ENCODE measurements around the gene KCNJ6. TPM values are rescaled to one million over a fixed set of nuclear protein-coding genes. Genes with fewer than 3 reads are reported as not detected.
"Not testable (repeated sequence)": the region's sequence is repeated elsewhere in the genome, so short reads cannot be mapped to it uniquely, and the experiment has no call there.

KCNJ6 gene
- total RNA-seq, 2 donors from 2014 or later: not detected

DNA sequence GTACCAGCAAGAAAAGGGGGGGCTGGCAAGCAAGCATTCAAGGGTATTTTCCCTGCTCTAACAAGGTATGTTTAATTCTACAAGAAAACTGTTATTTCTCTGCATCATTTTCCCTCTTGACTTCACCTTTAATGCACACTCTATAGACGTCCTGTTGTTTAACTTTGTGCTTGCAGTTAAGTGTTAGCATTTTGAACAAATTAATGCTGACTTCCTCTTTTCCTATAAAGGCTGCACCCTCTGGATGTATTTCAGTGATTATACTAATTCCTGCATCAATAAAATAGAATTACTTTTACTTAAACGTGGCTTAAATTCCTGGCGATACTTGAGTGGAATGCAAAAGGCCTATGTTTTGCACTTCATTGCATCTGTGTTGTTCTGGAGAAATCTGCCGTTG, 183.3 kb downstream of the KCNJ6 start:
- ATAC-seq: no peak
- DNase-seq (ENCODE audit: low spot score): no peak
- Mint-ChIP-seq H3K36me3 (no peaks in the 10 kb centered on the region), H3K9me3 (no peaks in the 10 kb centered on the region), H3K4me3 (no peak overlapping the region), H3K27ac (no peak overlapping the region), H3K27me3 (peaks cover 19 to 36% of the 10 kb centered on the region in 2 donors), H3K4me1 (ENCODE audit: low read depth in 2 of 2) (no peaks in the 10 kb centered on the region)

DNA sequence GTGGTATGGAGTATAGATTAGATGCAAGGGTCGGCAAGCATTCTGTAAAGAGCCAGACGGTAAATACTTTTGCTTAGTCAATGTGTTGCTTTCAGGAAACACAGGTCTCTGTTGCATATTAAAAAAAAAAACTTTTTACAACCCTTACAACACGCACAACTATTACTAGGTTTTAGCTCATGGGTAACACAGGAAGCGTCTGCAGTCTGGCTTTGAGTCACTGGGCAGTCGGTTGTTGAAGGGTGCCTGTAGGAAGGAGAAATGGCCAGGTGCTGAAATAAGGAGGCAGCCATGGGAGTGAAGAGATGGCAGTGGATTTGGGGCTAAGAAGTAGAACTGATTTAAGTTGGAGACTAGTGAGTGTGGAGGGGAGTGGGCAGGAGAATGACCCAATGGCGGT, 192.1 kb downstream of the KCNJ6 start:
- Mint-ChIP-seq H3K27ac (no peak overlapping the region), H3K9me3 (no peaks in the 10 kb centered on the region), H3K27me3 (peaks cover 35 to 62% of the 10 kb centered on the region in 2 donors), H3K4me1 (ENCODE audit: low read depth in 2 of 2) (no peaks in the 10 kb centered on the region), H3K36me3 (no peaks in the 10 kb centered on the region), H3K4me3 (no peak overlapping the region)
- no peak for DNase-seq (ENCODE audit: low spot score)
- no peak for ATAC-seq

DNA sequence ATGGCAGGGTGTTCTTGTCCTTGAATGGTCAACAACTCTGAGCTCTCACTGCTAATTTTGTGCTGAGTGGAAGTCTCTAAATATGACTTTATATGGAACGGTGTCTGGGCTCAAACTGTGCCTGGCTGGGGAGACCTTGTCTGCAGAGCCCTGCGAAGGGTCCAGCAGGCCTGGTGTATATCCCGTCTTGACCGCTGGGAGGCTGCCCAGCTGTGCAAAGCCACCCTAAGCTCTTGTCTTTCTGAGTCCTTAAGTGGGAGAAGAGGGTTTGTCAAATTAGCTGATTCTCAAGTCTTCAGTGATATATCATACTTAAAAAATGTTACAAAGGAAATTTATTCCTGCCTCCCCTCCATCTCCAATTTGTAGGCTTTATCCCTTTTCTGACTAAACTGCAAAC, 198.7 kb downstream of the KCNJ6 start:
- H3K36me3 Mint-ChIP-seq: no peaks in the 10 kb centered on the region
- H3K4me3 Mint-ChIP-seq: no peak overlapping the region
- peaks cover 17 to 36% of the 10 kb centered on the region in 2 donors for H3K27me3 Mint-ChIP-seq
- no peak for DNase-seq (ENCODE audit: low spot score)
- H3K4me1 Mint-ChIP-seq (ENCODE audit: low read depth in 2 of 2): no peaks in the 10 kb centered on the region
- no peak for ATAC-seq
- H3K27ac Mint-ChIP-seq: no peak overlapping the region
- no peaks in the 10 kb centered on the region for H3K9me3 Mint-ChIP-seq

DNA sequence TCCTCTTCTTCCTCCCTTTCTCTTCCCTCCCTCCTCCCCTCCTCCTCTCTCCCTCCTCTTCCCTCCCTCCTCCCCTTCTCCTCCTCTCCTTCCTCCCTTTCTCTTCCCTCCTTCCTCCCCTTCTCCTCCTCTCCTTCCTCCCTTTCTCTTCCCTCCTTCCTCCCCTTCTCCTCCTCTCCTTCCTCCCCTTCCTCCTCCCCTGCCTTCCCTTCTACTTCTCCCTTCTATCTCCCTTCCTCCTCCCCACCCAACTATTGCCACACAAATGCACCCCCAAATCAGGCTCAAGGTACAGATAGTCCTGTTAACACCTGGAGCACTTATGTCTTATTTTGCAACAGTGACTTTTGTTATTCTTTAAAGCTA, 203.7 kb downstream of the KCNJ6 start:
- not testable (repeated sequence) for ATAC-seq; H3K4me1 Mint-ChIP-seq (ENCODE audit: low read depth in 2 of 2); H3K27ac Mint-ChIP-seq; H3K36me3 Mint-ChIP-seq; DNase-seq (ENCODE audit: low spot score); H3K9me3 Mint-ChIP-seq; H3K4me3 Mint-ChIP-seq
- peaks cover 19 to 33% of the 10 kb centered on the region in 2 donors for H3K27me3 Mint-ChIP-seq

DNA sequence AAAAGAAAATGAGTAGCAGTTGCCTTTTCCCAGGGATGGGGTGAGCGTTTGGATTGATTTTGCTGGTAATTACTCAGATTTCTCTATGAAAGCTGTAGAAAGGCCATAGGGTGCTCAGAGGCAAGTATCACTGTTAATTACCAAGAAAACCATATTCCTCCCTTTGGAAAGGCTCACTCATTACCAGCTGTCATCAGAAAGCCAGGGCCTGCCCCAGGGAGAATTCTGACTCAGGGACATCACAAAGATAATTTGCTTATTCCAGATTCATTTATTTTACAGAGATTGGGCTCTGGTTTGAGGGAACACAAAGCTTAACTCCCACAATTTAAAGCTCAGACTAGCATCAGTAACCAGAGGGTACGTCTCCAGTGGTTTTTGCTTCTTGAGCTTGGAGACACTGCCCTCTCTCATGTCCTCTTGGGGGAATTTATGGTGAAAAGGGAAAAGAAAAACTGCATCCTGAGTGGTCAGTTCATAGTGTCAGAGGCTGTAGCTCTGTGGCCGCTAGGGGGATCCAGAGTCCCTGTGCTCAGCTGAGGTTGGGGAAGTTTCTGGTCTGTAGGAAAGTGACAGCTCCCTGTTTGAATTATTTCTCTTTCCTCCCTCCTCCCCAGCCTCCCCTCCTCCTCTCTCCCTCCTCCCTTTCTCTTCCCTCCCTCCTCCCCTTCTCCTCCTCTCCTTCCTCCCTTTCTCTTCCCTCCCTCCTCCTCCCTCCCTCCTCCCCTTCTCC, 204.3 kb downstream of the KCNJ6 start:
- H3K27me3 Mint-ChIP-seq: peaks cover 15 to 33% of the 10 kb centered on the region in 2 donors
- no peak overlapping the region for H3K4me3 Mint-ChIP-seq
- ATAC-seq (peak; percentile 63 to 78), DNase-seq (ENCODE audit: low spot score) (no peak)
- no peak overlapping the region for H3K27ac Mint-ChIP-seq
- no peaks in the 10 kb centered on the region for H3K4me1 Mint-ChIP-seq (ENCODE audit: low read depth in 2 of 2)
- H3K36me3 Mint-ChIP-seq: no peaks in the 10 kb centered on the region
- no peaks in the 10 kb centered on the region for H3K9me3 Mint-ChIP-seq

DNA sequence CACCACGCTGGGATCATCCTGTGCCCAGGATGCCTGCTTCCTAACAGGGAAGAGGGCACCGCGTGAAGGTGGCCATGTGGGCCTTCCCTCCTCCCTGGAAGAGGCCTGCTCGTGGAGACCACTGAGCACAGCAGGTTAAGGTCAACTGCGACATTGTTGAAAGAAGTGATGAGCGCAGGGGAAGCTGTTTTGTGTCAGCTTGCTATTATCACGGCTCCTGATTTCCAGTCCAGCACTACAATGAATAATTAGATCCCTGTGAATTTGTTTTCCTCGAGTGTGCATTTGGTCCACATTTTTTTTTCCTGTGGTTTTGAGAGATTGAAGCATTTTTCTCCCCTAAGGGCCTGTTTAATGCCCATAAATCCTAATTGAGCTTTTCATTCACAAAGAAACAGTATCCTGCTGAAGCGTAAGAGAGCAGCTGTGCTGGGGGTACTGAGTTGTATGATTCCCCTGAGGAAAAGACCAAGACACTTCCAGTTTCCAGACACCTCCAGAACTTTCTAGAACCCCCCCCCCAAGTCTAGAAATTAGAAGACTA, 204.9 kb downstream of the KCNJ6 start:
- no peak overlapping the region for H3K27ac Mint-ChIP-seq
- H3K9me3 Mint-ChIP-seq: no peaks in the 10 kb centered on the region
- no peaks in the 10 kb centered on the region for H3K36me3 Mint-ChIP-seq
- H3K27me3 Mint-ChIP-seq: peaks cover 15 to 33% of the 10 kb centered on the region in 2 donors
- ATAC-seq: no peak
- H3K4me3 Mint-ChIP-seq: no peak overlapping the region
- DNase-seq (ENCODE audit: low spot score): no peak
- no peaks in the 10 kb centered on the region for H3K4me1 Mint-ChIP-seq (ENCODE audit: low read depth in 2 of 2)

DNA sequence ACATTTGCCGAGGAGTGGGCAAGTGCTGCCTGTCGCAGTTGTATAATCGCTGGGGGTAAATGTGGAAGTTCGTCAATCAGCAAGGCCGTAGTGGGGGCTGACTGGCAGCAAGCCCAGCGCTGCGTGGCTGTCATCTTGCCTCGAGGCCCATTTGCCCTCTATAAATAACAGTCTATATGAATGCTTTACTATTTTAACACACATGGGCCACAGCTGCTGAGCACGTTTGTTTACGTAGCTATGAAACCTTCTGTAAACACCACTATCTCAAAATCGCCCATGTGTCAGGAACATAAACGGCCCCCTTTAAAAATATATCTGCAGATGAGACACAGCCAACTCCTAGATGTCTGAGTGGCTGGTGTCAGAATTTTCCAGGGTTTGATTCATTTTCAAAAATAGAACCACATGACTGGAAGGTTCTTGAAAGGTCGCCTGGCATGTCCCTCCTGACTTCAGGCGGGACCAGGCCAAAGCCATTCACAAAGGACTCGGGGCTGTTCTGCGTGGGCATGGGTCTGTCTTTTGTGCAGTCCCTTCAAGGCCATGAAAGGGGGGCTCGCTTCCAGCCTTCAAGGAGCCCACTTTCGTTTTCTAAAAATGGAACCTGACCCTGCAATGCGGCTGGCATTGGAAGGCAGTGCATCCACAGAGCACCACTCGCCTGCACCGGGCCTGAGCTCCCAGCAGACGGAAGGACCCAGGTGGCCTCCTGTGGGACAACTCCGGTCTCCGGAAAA, 205.5 kb downstream of the KCNJ6 start:
- no peak overlapping the region for H3K27ac Mint-ChIP-seq
- ATAC-seq (no peak), DNase-seq (ENCODE audit: low spot score) (no peak)
- H3K4me3 Mint-ChIP-seq: no peak overlapping the region
- H3K36me3 Mint-ChIP-seq: no peaks in the 10 kb centered on the region
- H3K27me3 Mint-ChIP-seq: peaks cover 15 to 33% of the 10 kb centered on the region in 2 donors
- no peaks in the 10 kb centered on the region for H3K4me1 Mint-ChIP-seq (ENCODE audit: low read depth in 2 of 2)
- H3K9me3 Mint-ChIP-seq: no peaks in the 10 kb centered on the region

DNA sequence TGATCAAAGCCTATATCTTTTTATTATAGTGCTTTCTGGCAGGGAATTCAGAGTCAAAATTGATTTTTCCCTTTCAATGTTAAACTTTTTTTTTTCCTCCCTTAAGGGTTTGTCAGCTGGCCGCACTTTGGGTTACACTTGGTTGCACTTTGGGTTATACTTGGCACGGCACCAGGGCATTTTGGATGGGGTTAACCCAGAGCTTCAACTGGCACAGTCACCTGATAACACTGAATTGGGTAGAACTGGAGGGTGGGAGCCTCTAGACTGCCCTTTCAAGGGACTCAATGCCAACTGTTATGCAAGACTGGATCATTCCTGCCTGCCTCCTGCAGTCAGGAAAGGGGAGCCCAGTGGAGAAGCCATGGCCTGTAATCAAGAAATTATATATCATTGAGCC, 211.5 kb downstream of the KCNJ6 start:
- H3K36me3 Mint-ChIP-seq: no peaks in the 10 kb centered on the region
- peaks cover 12 to 16% of the 10 kb centered on the region in 2 donors for H3K27me3 Mint-ChIP-seq
- DNase-seq (ENCODE audit: low spot score) (no peak), ATAC-seq (no peak)
- no peaks in the 10 kb centered on the region for H3K4me1 Mint-ChIP-seq (ENCODE audit: low read depth in 2 of 2)
- no peak overlapping the region for H3K27ac Mint-ChIP-seq
- H3K9me3 Mint-ChIP-seq: no peaks in the 10 kb centered on the region
- H3K4me3 Mint-ChIP-seq: no peak overlapping the region

DNA sequence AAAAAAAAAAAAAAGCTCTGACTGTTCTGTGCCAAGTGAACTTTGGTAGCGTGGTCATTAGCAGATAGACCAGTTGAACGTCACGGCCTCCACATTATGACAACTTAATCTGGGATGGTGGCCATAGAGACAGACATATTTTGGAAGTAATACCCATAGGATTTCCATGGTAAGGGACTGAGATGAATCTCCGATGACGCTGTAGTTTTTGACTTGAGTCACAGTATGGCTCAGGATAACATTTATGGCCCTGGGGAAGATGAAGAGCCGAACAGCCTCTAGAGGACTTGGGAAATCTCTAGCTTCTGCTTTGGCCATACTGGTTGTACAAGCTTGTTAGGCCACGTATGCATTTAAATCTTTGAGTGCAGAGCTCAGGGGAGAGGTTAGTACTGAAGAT, 214.0 kb downstream of the KCNJ6 start:
- ATAC-seq (no peak), DNase-seq (ENCODE audit: low spot score) (no peak)
- H3K4me1 Mint-ChIP-seq (ENCODE audit: low read depth in 2 of 2): no peaks in the 10 kb centered on the region
- H3K27me3 Mint-ChIP-seq: peaks cover 6 to 7% of the 10 kb centered on the region in 2 donors
- no peaks in the 10 kb centered on the region for H3K36me3 Mint-ChIP-seq
- H3K4me3 Mint-ChIP-seq: no peak overlapping the region
- no peaks in the 10 kb centered on the region for H3K9me3 Mint-ChIP-seq
- no peak overlapping the region for H3K27ac Mint-ChIP-seq

DNA sequence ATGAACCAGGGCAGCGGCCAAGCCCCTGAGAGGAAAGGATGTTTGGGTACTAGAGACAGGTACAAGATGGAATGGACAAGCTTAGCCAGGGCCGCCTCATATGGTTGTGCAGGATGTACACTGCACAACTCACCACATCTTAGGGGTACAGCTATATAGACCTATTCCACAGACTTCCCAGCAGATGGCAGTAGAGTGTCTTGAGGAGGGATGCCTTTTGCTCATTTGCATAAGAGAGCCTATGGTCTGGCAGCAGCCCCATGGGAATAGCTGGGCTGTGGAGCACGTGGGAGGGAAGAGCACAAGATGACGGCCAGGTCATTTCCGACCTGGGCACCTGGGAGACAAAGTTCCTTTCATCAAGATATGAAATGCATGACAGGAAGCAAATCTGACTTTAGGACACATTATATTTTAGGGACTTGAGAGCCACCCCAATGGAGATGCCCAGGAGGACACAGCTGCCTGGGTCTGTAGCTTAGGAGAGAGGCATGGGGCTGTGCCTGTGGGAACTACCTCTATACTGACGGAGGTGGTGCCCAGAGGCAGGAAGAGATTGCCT, 215.5 kb downstream of the KCNJ6 start:
- H3K27me3 Mint-ChIP-seq: peaks cover 15 to 17% of the 10 kb centered on the region in 2 donors
- H3K27ac Mint-ChIP-seq: no peak overlapping the region
- no peaks in the 10 kb centered on the region for H3K4me1 Mint-ChIP-seq (ENCODE audit: low read depth in 2 of 2)
- H3K36me3 Mint-ChIP-seq: no peaks in the 10 kb centered on the region
- DNase-seq (ENCODE audit: low spot score) (no peak), ATAC-seq (peak; percentile 70 to 77)
- no peaks in the 10 kb centered on the region for H3K9me3 Mint-ChIP-seq
- no peak overlapping the region for H3K4me3 Mint-ChIP-seq

DNA sequence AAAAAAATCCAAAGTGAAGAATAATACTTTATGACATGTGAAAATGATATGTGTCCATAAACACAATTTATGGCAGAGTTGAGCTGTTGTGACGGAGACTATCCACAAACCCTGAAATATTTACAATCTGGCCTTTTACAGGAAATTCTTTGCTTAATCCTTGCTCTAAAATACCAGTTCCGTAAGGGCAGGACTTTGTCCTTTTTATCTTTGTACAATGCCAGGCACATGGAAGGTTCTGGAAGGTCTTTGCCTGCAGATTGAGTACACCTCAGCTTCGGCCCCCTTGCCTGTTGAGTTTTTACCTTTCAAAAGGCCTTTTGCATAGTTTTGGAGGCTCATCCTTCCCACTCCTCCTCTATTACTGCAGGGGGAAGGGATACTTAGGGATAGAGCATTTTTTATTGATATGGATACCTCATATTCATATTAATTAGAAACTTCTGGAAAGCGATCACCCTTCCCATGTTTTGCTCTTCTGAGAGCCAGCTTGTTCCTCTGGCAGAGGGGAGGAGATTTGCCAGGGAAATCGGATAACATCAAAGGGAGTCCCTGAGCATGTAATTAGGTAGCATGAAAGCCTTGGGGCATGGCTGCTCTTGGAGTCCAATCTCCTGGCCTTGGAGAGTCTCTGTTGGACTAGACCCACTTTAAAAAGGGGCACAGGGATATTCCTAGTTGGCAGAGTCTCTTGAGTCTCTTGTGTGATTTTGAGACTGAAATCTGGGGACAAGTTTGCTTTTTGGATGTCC, 217.1 kb downstream of the KCNJ6 start:
- ATAC-seq: no peak
- Mint-ChIP-seq H3K27ac (no peak overlapping the region), H3K4me3 (no peak overlapping the region)

DNA sequence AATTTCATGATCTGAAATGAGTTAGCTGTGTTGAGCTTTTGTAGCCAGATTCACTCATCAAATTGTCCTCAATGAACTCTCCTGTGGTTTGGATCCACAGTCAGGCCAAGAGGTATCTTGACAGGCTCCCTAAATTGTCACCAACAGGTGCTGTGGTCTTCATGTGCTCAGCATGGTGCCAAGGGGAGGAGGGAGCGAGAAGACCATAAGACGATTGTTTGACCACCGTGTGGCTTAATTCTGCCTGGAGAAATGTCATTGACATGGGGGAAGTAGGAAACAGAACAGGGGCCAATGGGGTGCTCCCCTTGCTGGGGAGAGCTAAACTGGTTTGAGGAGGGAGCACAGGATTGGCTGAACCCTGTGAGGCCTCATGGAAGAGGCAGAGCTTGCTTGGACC, 219.3 kb downstream of the KCNJ6 start:
- no peaks in the 10 kb centered on the region for H3K4me1 Mint-ChIP-seq (ENCODE audit: low read depth in 2 of 2)
- H3K27me3 Mint-ChIP-seq: peaks cover 17 to 24% of the 10 kb centered on the region in 2 donors
- ATAC-seq (no peak), DNase-seq (ENCODE audit: low spot score) (no peak)
- H3K9me3 Mint-ChIP-seq: no peaks in the 10 kb centered on the region
- no peak overlapping the region for H3K4me3 Mint-ChIP-seq
- no peaks in the 10 kb centered on the region for H3K36me3 Mint-ChIP-seq
- no peak overlapping the region for H3K27ac Mint-ChIP-seq

More for the DNA sequence above, 217.1 kb downstream of the KCNJ6 start:
- no peak for DNase-seq (ENCODE audit: low spot score)
- Mint-ChIP-seq H3K4me1 (ENCODE audit: low read depth in 2 of 2) (no peaks in the 10 kb centered on the region), H3K9me3 (no peaks in the 10 kb centered on the region), H3K36me3 (no peaks in the 10 kb centered on the region), H3K27me3 (peaks cover 17 to 24% of the 10 kb centered on the region in 2 donors)

DNA sequence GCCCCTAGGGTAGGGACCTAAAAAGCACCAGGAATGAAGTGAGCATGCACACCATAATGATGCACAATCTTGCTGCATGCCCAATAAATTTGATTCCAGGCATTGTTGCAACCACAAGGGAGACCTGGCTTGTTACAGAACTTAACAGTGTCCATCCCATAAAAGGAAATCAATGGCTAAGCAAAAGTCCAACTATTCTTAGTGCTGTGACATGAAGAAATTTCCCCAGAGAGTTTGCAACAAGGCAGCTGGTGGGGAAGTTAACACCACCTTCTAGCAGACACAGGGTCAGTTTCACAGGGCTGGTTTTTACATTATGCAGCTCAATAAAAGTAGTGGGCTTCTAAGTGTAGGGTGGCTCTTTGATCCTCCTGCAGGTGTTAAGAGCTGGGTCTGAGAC, 221.1 kb downstream of the KCNJ6 start:
- H3K9me3 Mint-ChIP-seq: no peaks in the 10 kb centered on the region
- H3K36me3 Mint-ChIP-seq: no peaks in the 10 kb centered on the region
- DNase-seq (ENCODE audit: low spot score): no peak
- peaks cover 16 to 24% of the 10 kb centered on the region in 2 donors for H3K27me3 Mint-ChIP-seq
- H3K27ac Mint-ChIP-seq: no peak overlapping the region
- no peak for ATAC-seq
- no peaks in the 10 kb centered on the region for H3K4me1 Mint-ChIP-seq (ENCODE audit: low read depth in 2 of 2)
- H3K4me3 Mint-ChIP-seq: no peak overlapping the region
